Heart left ventricle (tissue), 13 donors: ENCODE data around the gene SARS1.
"Not testable (repeated sequence)": the region's sequence is repeated elsewhere in the genome, so short reads cannot be mapped to it uniquely, and the experiment has no call there.

Source experiments
- POLR2A ChIP-seq, 2 donors: fragments of 450-650 bp; IDR thresholded peaks; one replicate each; pipeline ENCODE4 v1.6.1; 2017; ENCODE audit warnings: antibody characterized with exemption in 2 of 2, mild to moderate bottlenecking in 2 of 2, moderate library complexity in 2 of 2
- TF ChIP-seq, protein P1 (sequence below), 12 donors: fragments of 200-600 bp; sonication (generic) in 4 of 12; IDR thresholded peaks; one replicate each; pipeline versions ENCODE4 v1.5.0 to v1.8.0; 2018 to 2022; ENCODE audit warnings: antibody characterized with exemption in 12 of 12, mild to moderate bottlenecking in 5 of 12
- donor health status: ischemic (EF 13 %, LVEDD 7.1; RV severe dilation, severe dysfunction).
- donor health status: DM: no; HTN: yes; CAD: no.
- donor health status: DM: no; HTN: no; CAD: no.
- donor health status: ischemic (EF 25% LVEDD 6.9; RV normal size, moderate dysfunction).
- donor health status: ischemic (EF 25% LVEDD 5.7; RV mildly dilated, moderate dysfunction).
- donor health status: ischemic (EF 35%, LVEDD 5.7; RV mildly dilated, moderate dysfunction).
- donor health status: nonischemic (EF 11% LVEDD 7.7; RV severe dilation, severe dysfunction).
- donor health status: DM: yes; HTN: yes; CAD: no.
- donor health status: PGD.
- donor health status: ischemic (EF 29% LVEDD 5.4; RV normal size, mild dysfunction).
- donor health status: nonischemic (EF 23%, LVEDD 6.1; RV moderate dilation, normal function).

DNA sequence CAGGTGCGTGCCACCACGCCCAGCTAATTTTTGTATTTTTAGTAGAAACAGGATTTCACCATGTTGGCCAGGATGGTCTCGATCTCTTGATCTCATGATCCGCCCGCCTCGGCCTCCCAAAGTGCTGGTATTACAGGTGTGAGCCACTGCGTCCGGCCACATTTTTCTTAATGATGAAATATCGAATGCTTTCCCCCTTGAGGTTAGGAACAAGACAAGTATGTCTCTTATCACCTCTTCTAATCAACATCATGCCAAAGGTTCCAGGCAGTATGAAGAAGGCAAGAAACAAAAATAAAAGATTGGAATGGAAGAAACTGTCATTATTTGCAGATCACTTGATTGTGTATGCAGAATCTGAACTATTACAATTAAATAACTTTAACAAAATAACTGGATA, 7.5 kb downstream of the SARS1 start:
- TF ChIP-seq, protein P1, sequence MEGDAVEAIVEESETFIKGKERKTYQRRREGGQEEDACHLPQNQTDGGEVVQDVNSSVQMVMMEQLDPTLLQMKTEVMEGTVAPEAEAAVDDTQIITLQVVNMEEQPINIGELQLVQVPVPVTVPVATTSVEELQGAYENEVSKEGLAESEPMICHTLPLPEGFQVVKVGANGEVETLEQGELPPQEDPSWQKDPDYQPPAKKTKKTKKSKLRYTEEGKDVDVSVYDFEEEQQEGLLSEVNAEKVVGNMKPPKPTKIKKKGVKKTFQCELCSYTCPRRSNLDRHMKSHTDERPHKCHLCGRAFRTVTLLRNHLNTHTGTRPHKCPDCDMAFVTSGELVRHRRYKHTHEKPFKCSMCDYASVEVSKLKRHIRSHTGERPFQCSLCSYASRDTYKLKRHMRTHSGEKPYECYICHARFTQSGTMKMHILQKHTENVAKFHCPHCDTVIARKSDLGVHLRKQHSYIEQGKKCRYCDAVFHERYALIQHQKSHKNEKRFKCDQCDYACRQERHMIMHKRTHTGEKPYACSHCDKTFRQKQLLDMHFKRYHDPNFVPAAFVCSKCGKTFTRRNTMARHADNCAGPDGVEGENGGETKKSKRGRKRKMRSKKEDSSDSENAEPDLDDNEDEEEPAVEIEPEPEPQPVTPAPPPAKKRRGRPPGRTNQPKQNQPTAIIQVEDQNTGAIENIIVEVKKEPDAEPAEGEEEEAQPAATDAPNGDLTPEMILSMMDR (IDR thresholded peaks at IDR 0.05), result not testable (repeated sequence)
- not testable (repeated sequence) for TF ChIP-seq POLR2A (IDR thresholded peaks at IDR 0.05)
